ENCODE data around the gene DSE. TPM values are rescaled to one million over a fixed set of nuclear protein-coding genes. Genes with fewer than 3 reads are reported as not detected.

The DSE gene
- total and polyA plus RNA-seq, 2 donors (not counting 1 experiment from before 2014, with no cell fraction given) = 8.3 to 8.6 TPM

GRCh38 chr6:116375262-116375661 is 4.5 kb downstream of the DSE start:
- H3K4me1 ChIP-seq (ENCODE audit: control insufficient read depth in 2 of 2, insufficient read depth in 2 of 2, low read length in 2 of 2) = peaks cover 7 to 11% of the 10 kb centered on the region in 2 donors
- ATAC-seq (ENCODE audit: low read depth) (no peak), DNase-seq (no peak)
- Mint-ChIP-seq H3K4me1 (peaks cover 7% of the 10 kb centered on the region), H3K27me3 (peaks cover 4% of the 10 kb centered on the region), H3K27ac (no peak overlapping the region), H3K4me3 (no peak overlapping the region), H3K9me3 (ENCODE audit: insufficient read depth) (no peaks in the 10 kb centered on the region)
- peaks cover 0 to 2% of the 10 kb centered on the region in 2 experiments for H3K36me3 ChIP-seq (replicated peaks in 1 of 2; ENCODE audit: control extremely low read depth in 1 of 2, control insufficient read depth in 1 of 2, extremely low read depth in 1 of 2, insufficient read depth in 2 of 2, low read length in 1 of 2)
- TF ChIP-seq, protein P1, sequence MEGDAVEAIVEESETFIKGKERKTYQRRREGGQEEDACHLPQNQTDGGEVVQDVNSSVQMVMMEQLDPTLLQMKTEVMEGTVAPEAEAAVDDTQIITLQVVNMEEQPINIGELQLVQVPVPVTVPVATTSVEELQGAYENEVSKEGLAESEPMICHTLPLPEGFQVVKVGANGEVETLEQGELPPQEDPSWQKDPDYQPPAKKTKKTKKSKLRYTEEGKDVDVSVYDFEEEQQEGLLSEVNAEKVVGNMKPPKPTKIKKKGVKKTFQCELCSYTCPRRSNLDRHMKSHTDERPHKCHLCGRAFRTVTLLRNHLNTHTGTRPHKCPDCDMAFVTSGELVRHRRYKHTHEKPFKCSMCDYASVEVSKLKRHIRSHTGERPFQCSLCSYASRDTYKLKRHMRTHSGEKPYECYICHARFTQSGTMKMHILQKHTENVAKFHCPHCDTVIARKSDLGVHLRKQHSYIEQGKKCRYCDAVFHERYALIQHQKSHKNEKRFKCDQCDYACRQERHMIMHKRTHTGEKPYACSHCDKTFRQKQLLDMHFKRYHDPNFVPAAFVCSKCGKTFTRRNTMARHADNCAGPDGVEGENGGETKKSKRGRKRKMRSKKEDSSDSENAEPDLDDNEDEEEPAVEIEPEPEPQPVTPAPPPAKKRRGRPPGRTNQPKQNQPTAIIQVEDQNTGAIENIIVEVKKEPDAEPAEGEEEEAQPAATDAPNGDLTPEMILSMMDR (IDR thresholded peaks at IDR 0.05) = no peak
- TF ChIP-seq EZH2 (IDR thresholded peaks at IDR 0.05; ENCODE audit: borderline replicate concordance, insufficient read depth, low read depth, low read length, poor library complexity, severe bottlenecking) = no peak
- CTCF ChIA-PET = no interaction called here
- no peak overlapping the region for H3K4me2 ChIP-seq (replicated peaks; ENCODE audit: low read depth, low read length, poor library complexity, severe bottlenecking)
- H2AFZ ChIP-seq (ENCODE audit: insufficient read depth, low read depth, low read length, poor library complexity, severe bottlenecking) = no peak overlapping the region
- H3K9ac ChIP-seq (ENCODE audit: low read length) = no peak overlapping the region
- H4K20me1 ChIP-seq (ENCODE audit: control insufficient read depth, insufficient read depth, low read length, poor library complexity, severe bottlenecking) = peaks cover 21% of the 10 kb centered on the region
- H3K4me3 ChIP-seq (ENCODE audit: control extremely low read depth in 1 of 5, extremely low read depth in 1 of 5, insufficient read depth in 1 of 5, low read depth in 2 of 5, low read length in 4 of 5) = no peak overlapping the region
- peaks cover 89% of the 10 kb centered on the region for H3K79me2 ChIP-seq (ENCODE audit: control insufficient read depth, insufficient read depth, low read length)
- POLR2A ChIA-PET = no interaction called here
- no peaks in the 10 kb centered on the region for H3K27me3 ChIP-seq (replicated peaks in 1 of 4; ENCODE audit: control extremely low read depth in 1 of 4, control insufficient read depth in 3 of 4, insufficient read depth in 4 of 4, low read length in 3 of 4)
- no CpG with 5 or more reads among the region's 2 CpGs for WGBS (ENCODE audit: insufficient coverage)
- H3K9me3 ChIP-seq (ENCODE audit: control extremely low read depth in 1 of 3, control insufficient read depth in 2 of 3, insufficient read depth in 1 of 3, low read length in 2 of 3) = no peaks in the 10 kb centered on the region
- no peak overlapping the region for H3K27ac ChIP-seq (ENCODE audit: low read length in 2 of 2)
- intact Hi-C loops (cut with micrococcal nuclease) = no loop called here

GRCh38 chr6:116376149-116376548 is 5.4 kb downstream of the DSE start:
- no peak overlapping the region for H3K27ac Mint-ChIP-seq
- Histone ChIP-seq H4K20me1 (ENCODE audit: control insufficient read depth, insufficient read depth, low read length, poor library complexity, severe bottlenecking) (peaks cover 23% of the 10 kb centered on the region), H3K4me1 (ENCODE audit: control insufficient read depth in 2 of 2, insufficient read depth in 2 of 2, low read length in 2 of 2) (peaks cover 7 to 11% of the 10 kb centered on the region in 2 donors), H3K4me2 (replicated peaks; ENCODE audit: low read depth, low read length, poor library complexity, severe bottlenecking) (no peak overlapping the region), H3K27me3 (replicated peaks in 1 of 4; ENCODE audit: control extremely low read depth in 1 of 4, control insufficient read depth in 3 of 4, insufficient read depth in 4 of 4, low read length in 3 of 4) (no peaks in the 10 kb centered on the region), H3K9me3 (ENCODE audit: control extremely low read depth in 1 of 3, control insufficient read depth in 2 of 3, insufficient read depth in 1 of 3, low read length in 2 of 3) (no peaks in the 10 kb centered on the region), H2AFZ (ENCODE audit: insufficient read depth, low read depth, low read length, poor library complexity, severe bottlenecking) (no peak overlapping the region), H3K79me2 (ENCODE audit: control insufficient read depth, insufficient read depth, low read length) (peaks cover 93% of the 10 kb centered on the region), H3K36me3 (replicated peaks in 1 of 2; ENCODE audit: control extremely low read depth in 1 of 2, control insufficient read depth in 1 of 2, extremely low read depth in 1 of 2, insufficient read depth in 2 of 2, low read length in 1 of 2) (peaks cover 0 to 2% of the 10 kb centered on the region in 2 experiments), H3K27ac (ENCODE audit: low read length in 2 of 2) (no peak overlapping the region), H3K4me3 (ENCODE audit: control extremely low read depth in 1 of 5, extremely low read depth in 1 of 5, insufficient read depth in 1 of 5, low read depth in 2 of 5, low read length in 4 of 5) (no peak overlapping the region), H3K9ac (ENCODE audit: low read length) (no peak overlapping the region)
- intact Hi-C loops (cut with micrococcal nuclease) = no loop called here
- ATAC-seq (ENCODE audit: low read depth) (no peak), DNase-seq (no peak)
- no peak overlapping the region for H3K4me3 Mint-ChIP-seq
- H3K9me3 Mint-ChIP-seq (ENCODE audit: insufficient read depth) = no peaks in the 10 kb centered on the region
- peaks cover 5% of the 10 kb centered on the region for H3K4me1 Mint-ChIP-seq
- CTCF ChIA-PET = no interaction called here
- 94% methylated on average over 2 of the region's 4 CpGs for WGBS (ENCODE audit: insufficient coverage)
- TF ChIP-seq, protein P1 (IDR thresholded peaks at IDR 0.05) = no peak
- TF ChIP-seq EZH2 (IDR thresholded peaks at IDR 0.05; ENCODE audit: borderline replicate concordance, insufficient read depth, low read depth, low read length, poor library complexity, severe bottlenecking) = no peak
- peaks cover 4% of the 10 kb centered on the region for H3K27me3 Mint-ChIP-seq
- POLR2A ChIA-PET = no interaction called here
